B cell (primary cell): ENCODE measurements around the gene NPAS2.

Source experiments
- EZH2 ChIP-seq: IDR thresholded peaks from 2 replicates; pipeline ENCODE4 v1.6.1; 2012; ENCODE audit warnings: borderline replicate concordance, low read depth, mild to moderate bottlenecking, moderate library complexity, low read length; ENCODE audit not compliant: insufficient read depth, poor library complexity, severe bottlenecking
- TF ChIP-seq, protein P1 (sequence below): fragments of 200-600 bp; IDR thresholded peaks from one replicate; pipeline ENCODE4 v1.8.0; 2022; ENCODE audit warnings: antibody characterized with exemption, mild to moderate bottlenecking

DNA sequence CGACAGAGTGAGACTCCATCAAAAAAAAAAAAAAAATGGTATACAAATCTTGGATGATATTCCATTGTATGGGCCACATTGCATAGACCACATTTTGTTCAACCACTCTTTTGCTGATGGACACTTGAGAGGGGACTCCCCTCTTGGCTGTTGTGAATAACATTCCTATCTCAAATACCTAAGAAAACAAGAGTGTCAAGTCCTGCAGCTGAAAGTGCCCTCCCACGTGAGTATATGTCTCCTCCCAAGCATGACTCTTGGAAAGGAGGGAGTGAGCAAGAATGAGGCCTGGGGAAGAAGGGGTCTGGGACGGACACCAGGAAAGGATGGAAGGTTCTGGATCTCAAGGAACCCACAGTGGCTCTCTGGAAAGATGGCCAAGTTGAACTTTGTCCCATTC is 36.0 kb upstream of the NPAS2 start:
- TF ChIP-seq, protein P1, sequence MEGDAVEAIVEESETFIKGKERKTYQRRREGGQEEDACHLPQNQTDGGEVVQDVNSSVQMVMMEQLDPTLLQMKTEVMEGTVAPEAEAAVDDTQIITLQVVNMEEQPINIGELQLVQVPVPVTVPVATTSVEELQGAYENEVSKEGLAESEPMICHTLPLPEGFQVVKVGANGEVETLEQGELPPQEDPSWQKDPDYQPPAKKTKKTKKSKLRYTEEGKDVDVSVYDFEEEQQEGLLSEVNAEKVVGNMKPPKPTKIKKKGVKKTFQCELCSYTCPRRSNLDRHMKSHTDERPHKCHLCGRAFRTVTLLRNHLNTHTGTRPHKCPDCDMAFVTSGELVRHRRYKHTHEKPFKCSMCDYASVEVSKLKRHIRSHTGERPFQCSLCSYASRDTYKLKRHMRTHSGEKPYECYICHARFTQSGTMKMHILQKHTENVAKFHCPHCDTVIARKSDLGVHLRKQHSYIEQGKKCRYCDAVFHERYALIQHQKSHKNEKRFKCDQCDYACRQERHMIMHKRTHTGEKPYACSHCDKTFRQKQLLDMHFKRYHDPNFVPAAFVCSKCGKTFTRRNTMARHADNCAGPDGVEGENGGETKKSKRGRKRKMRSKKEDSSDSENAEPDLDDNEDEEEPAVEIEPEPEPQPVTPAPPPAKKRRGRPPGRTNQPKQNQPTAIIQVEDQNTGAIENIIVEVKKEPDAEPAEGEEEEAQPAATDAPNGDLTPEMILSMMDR, result no peak
- TF ChIP-seq EZH2, result no peak
